PC-3 (cell line): ENCODE results near the gene KIF7.

Experiments used
- EZH2 ChIP-seq: fragments of 300-600 bp; sonication (generic); IDR thresholded peaks from one replicate; pipeline ENCODE4 v1.6.1; 2017; ENCODE audit warnings: antibody characterized with exemption, mild to moderate bottlenecking, low read length; ENCODE audit not compliant: unreplicated experiment
- TF ChIP-seq, protein P1 (sequence below): fragments of 300-600 bp; sonication (generic); conservative IDR thresholded peaks from 2 replicates; pipeline ENCODE4 v1.5.1; 2017; ENCODE audit warnings: antibody characterized with exemption, low read depth, mild to moderate bottlenecking, low read length

DNA sequence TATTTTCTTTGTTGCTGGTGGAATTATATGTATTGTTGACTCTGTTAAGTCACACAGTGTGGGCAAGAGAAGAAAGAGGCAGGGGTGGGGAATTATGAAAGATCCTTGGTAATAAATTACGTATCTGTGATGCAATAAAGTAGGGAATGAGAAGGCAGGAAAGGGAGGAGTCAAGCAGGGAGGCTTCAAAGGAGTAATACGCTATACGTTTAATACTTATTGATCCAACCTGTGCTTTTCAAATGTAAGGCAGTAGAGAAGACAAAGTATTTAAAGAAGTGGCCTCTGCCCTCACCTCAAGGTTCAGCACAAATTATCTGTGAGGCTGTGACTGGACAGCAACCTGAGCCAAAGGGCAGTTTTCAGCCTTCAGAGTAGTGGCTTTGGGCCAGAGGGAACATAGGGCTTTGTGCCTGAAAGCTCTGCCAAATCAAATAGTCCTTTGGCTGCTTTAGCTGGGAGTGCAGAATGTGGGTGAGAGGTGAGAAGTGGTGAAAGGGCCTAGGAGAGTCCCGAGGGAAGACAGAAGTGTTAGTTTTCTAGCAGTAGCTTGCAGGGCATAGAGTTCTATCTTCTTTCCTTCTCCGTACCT is 25.1 kb upstream of the KIF7 start:
- TF ChIP-seq, protein P1, sequence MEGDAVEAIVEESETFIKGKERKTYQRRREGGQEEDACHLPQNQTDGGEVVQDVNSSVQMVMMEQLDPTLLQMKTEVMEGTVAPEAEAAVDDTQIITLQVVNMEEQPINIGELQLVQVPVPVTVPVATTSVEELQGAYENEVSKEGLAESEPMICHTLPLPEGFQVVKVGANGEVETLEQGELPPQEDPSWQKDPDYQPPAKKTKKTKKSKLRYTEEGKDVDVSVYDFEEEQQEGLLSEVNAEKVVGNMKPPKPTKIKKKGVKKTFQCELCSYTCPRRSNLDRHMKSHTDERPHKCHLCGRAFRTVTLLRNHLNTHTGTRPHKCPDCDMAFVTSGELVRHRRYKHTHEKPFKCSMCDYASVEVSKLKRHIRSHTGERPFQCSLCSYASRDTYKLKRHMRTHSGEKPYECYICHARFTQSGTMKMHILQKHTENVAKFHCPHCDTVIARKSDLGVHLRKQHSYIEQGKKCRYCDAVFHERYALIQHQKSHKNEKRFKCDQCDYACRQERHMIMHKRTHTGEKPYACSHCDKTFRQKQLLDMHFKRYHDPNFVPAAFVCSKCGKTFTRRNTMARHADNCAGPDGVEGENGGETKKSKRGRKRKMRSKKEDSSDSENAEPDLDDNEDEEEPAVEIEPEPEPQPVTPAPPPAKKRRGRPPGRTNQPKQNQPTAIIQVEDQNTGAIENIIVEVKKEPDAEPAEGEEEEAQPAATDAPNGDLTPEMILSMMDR: no peak
- no peak for TF ChIP-seq EZH2
